ENCODE data around the gene KIR2DL4.
"Not testable (repeated sequence)": the region's sequence is repeated elsewhere in the genome, so short reads cannot be mapped to it uniquely, and the experiment has no call there.

- not testable (repeated sequence) for TF ChIP-seq EZH2 (IDR thresholded peaks at IDR 0.05; ENCODE audit: insufficient read depth, poor library complexity, severe bottlenecking); EZH2phosphoT487 (IDR thresholded peaks at IDR 0.05; ENCODE audit: insufficient read depth, low read depth)
Observed at GRCh38 chr19:54756204-54757110, 47.0 kb upstream of the KIR2DL4 start.

All from GM23248 (cell line).